ENCODE data around the gene E2F2.
A peak's percentile ranks its signal among the peaks of the same experiment; 100 is the strongest.

DNA sequence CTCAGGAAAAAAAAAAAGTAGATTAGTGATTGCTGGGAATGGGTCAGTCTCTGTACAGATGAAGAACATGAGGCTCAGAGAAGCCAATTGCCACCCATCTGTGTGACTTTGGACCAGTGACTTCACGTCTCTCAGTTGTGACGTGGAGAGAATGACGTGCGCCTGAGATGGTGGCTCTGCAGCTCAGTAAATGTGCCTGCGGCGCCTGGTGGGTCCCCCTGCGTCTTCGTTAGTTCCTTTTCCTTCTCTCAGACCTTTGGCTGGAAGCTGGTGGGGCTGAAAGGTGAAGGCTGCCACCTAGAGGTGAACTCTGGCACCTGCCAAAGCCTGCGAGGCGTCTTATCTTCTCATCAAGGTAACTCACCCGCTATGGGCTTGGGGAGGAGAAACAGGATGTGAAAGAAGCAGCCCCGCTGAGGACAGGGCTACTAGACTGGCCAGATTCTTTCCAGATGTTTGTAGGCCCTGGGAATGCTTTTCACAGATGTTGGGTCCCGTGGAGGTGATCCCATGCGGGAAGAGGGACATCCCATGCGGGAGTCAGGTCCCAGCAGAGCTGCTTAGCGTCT lies 8.7 kb upstream of the E2F2 start:
- no peak for TF ChIP-seq POLR2A (IDR thresholded peaks at IDR 0.05)
- TF ChIP-seq, protein P1, sequence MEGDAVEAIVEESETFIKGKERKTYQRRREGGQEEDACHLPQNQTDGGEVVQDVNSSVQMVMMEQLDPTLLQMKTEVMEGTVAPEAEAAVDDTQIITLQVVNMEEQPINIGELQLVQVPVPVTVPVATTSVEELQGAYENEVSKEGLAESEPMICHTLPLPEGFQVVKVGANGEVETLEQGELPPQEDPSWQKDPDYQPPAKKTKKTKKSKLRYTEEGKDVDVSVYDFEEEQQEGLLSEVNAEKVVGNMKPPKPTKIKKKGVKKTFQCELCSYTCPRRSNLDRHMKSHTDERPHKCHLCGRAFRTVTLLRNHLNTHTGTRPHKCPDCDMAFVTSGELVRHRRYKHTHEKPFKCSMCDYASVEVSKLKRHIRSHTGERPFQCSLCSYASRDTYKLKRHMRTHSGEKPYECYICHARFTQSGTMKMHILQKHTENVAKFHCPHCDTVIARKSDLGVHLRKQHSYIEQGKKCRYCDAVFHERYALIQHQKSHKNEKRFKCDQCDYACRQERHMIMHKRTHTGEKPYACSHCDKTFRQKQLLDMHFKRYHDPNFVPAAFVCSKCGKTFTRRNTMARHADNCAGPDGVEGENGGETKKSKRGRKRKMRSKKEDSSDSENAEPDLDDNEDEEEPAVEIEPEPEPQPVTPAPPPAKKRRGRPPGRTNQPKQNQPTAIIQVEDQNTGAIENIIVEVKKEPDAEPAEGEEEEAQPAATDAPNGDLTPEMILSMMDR (IDR thresholded peaks at IDR 0.05), result peak; percentile 67 to 95 (median 89)

All from thyroid gland (tissue), 4 donors.